ENCODE measurements around the gene TMEM259.

GRCh38 chr19:1047696-1048147, 26.8 kb upstream of the TMEM259 start:
- TF ChIP-seq CTCF (IDR thresholded peaks at IDR 0.05; ENCODE audit: insufficient read depth, low read length, poor library complexity, severe bottlenecking) (no peak), EZH2phosphoT487 (conservative IDR thresholded peaks at IDR 0.05; ENCODE audit: low read length) (no peak)
